OCI-LY1 (cell line): ENCODE data around the gene PPP5C.

ENCODE experiments used
- EZH2 ChIP-seq: fragments of 200-600 bp; sonication (generic), shearing (Covaris generic); IDR thresholded peaks from 2 replicates; pipeline ENCODE4 v1.8.0; 2017; ENCODE audit warnings: borderline replicate concordance, mixed run types, mild to moderate bottlenecking, antibody characterized with exemption, low read length, moderate library complexity, mixed read lengths
- TF ChIP-seq, protein P1 (sequence below): fragments of 200-600 bp; sonication (generic), shearing (Covaris generic); IDR thresholded peaks from 2 replicates; pipeline ENCODE4 v1.5.1; 2017; ENCODE audit warnings: mild to moderate bottlenecking, antibody characterized with exemption, low read length, moderate library complexity, mixed read lengths

DNA sequence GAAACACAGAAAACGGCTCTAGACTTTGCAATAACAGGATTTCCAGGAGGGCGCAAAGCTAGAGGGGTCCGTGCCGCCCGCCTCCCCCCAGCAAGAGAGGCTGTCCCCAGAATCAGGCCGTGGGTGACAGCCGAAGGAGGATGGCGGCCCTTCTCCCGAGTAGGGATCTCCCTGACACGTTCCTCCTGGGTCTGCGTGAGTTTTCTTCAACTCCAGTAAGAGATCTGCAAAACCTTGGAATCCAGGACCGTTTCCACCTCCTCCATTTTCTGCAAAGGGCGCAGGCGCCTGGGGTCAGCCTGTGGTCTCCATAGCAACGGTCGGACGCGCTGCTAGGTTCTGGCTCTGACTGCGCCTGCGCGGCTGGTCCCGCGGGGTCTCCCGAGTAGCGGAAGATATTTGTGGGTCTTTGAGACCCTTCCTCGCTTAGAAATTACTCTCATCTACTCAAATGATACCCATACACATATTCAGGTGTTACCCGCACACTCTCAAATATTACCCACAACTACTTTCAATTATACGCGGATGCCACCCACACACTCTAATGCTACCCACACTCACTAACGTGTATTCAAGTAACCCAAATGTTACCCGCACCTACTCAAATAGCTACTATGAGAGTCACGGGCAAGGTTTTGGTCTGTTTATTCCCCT lies 79.7 kb downstream of the PPP5C start:
- TF ChIP-seq, protein P1, sequence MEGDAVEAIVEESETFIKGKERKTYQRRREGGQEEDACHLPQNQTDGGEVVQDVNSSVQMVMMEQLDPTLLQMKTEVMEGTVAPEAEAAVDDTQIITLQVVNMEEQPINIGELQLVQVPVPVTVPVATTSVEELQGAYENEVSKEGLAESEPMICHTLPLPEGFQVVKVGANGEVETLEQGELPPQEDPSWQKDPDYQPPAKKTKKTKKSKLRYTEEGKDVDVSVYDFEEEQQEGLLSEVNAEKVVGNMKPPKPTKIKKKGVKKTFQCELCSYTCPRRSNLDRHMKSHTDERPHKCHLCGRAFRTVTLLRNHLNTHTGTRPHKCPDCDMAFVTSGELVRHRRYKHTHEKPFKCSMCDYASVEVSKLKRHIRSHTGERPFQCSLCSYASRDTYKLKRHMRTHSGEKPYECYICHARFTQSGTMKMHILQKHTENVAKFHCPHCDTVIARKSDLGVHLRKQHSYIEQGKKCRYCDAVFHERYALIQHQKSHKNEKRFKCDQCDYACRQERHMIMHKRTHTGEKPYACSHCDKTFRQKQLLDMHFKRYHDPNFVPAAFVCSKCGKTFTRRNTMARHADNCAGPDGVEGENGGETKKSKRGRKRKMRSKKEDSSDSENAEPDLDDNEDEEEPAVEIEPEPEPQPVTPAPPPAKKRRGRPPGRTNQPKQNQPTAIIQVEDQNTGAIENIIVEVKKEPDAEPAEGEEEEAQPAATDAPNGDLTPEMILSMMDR, result no peak
- TF ChIP-seq EZH2, result no peak
